Measurements from ENCODE around the gene APBA3. TPM values are rescaled to one million over a fixed set of nuclear protein-coding genes. Genes with fewer than 3 reads are reported as not detected.

The APBA3 gene
- total RNA-seq, 3 donors from 2014 or later = 18.9 to 23.0 (median 19.2) TPM

DNA sequence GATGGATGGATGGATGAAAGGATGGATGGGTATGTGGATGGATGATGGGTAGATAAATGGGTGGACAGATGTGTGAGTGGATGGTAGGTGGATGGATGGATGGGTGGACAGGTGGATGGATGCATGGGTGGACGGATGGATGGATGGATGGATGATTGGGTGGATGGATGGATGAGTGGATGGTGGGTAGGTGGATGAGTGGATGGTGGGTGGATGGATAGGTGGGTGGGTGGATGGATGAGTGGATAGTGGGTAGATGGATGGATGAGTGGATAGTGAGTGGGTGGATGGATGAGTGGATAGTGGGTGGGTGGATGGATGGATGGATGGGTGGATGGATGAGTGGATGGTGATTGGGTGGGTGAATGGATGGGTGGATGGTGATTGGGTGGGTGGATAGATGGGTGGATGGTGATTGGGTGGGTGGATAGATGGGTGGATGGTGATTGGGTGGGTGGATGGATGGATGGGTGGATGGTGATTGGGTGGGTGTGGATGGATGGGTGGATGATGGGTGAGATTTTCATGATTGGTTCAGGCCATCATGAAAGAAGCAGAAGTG is 15.1 kb upstream of the APBA3 start:
- TF ChIP-seq, protein P1, sequence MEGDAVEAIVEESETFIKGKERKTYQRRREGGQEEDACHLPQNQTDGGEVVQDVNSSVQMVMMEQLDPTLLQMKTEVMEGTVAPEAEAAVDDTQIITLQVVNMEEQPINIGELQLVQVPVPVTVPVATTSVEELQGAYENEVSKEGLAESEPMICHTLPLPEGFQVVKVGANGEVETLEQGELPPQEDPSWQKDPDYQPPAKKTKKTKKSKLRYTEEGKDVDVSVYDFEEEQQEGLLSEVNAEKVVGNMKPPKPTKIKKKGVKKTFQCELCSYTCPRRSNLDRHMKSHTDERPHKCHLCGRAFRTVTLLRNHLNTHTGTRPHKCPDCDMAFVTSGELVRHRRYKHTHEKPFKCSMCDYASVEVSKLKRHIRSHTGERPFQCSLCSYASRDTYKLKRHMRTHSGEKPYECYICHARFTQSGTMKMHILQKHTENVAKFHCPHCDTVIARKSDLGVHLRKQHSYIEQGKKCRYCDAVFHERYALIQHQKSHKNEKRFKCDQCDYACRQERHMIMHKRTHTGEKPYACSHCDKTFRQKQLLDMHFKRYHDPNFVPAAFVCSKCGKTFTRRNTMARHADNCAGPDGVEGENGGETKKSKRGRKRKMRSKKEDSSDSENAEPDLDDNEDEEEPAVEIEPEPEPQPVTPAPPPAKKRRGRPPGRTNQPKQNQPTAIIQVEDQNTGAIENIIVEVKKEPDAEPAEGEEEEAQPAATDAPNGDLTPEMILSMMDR (IDR thresholded peaks at IDR 0.05) = no peak
- DNase-seq (no peak), ATAC-seq (no peak)
- intact Hi-C loops (cut with DNase I, micrococcal nuclease) = no loop called here
- no peaks in the 10 kb centered on the region for H3K36me3 ChIP-seq (ENCODE audit: low read depth)
- H3K9me3 ChIP-seq = peaks cover 11% of the 10 kb centered on the region
- no peaks in the 10 kb centered on the region for H3K4me1 ChIP-seq (ENCODE audit: low read depth)
- H3K4me3 ChIP-seq = no peak overlapping the region

DNA sequence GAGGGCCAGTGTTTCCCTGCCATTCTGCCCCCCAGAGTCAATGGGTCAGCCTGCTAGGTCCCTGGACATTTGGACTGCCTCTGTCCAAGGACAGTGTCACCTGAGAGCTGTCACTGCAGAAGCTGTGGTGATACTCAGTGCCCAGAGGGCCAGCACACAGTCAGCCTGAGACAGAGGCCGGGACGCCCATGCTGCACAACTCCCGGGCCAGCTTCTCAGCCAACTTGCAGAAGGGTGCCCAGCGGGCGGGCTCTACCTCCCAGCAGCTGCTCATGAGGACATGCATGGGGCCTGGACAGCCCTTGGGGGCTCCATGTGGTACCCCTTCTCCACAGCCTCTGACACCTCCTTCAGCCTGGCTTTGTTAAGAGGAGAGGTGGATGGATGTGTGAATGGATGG is 14.3 kb upstream of the APBA3 start:
- Histone ChIP-seq H3K9me3 (peaks cover 4% of the 10 kb centered on the region), H3K4me1 (ENCODE audit: low read depth) (no peaks in the 10 kb centered on the region), H3K36me3 (ENCODE audit: low read depth) (no peaks in the 10 kb centered on the region), H3K4me3 (no peak overlapping the region)
- DNase-seq (no peak), ATAC-seq (no peak)
- intact Hi-C loops (cut with DNase I, micrococcal nuclease) = no loop called here
- TF ChIP-seq, protein P1 (IDR thresholded peaks at IDR 0.05) = no peak

DNA sequence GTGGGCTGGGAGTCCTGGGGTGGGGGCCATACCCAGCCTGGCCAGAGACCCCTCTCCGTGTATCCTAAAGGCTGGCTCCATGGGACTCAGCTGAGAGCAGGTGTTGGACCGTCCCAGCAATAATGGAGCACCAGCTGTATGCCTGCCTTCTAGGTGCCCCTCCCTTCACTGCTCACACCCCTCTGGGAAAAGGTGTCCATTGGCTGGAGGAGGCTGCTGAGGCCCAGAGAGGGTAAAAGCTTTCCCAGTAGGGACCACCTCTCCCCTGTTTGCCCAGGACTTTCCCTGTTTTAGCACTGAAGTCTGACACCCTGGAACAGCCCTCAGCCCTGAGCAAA is 13.9 kb upstream of the APBA3 start:
- TF ChIP-seq, protein P1 (IDR thresholded peaks at IDR 0.05) = no peak
- intact Hi-C loops (cut with DNase I, micrococcal nuclease) = no loop called here
- ATAC-seq = no peak

DNA sequence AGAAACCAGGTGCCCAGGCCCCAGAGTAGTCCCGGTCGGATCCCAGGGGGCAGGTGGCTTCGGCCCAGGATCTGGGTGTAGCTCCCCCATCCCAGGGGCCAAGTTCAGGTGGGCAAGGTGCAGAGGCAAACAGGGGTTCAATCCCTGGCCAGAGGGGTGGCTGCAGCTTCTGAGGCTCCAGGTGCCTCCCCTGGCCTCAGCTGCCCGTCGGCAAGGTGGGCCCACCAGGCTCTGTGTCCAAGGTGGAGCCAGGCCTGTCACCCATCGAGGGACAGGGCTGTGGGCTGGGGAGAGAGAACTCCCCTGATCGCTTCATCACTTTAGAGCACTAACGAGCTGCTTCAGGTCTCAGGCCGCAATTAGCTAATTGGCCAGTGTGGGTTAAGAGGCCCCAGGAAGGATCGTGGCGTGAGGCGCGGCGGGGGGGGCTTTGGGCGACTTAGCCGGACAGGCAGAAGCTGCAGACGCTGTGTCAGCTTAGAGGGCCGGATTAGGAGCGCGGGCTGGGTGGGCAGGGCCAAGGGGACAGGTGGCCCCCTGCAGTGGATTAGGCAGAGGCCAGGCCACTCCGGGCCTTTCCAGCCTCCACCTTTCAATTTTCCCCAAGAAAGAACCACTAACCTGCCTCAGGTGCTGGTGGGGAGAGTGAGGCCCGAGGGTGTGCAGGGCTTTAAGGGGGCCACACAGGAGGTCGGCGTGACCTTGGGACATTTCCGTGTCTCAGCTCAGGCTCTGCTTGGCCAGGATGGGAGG is 13.3 kb upstream of the APBA3 start:
- intact Hi-C loops (cut with DNase I, micrococcal nuclease) = no loop called here
- Histone ChIP-seq H3K36me3 (ENCODE audit: low read depth) (no peaks in the 10 kb centered on the region), H3K9me3 (no peaks in the 10 kb centered on the region), H3K4me1 (ENCODE audit: low read depth) (no peaks in the 10 kb centered on the region), H3K4me3 (no peak overlapping the region)
- TF ChIP-seq, protein P1 (IDR thresholded peaks at IDR 0.05) = no peak
- no peak for DNase-seq
- ATAC-seq = no peak

More for the DNA sequence above, 13.9 kb upstream of the APBA3 start:
- no peaks in the 10 kb centered on the region for H3K4me1 ChIP-seq (ENCODE audit: low read depth)
- H3K4me3 ChIP-seq = no peak overlapping the region
- no peaks in the 10 kb centered on the region for H3K36me3 ChIP-seq (ENCODE audit: low read depth)
- no peaks in the 10 kb centered on the region for H3K9me3 ChIP-seq
- DNase-seq = no peak

DNA sequence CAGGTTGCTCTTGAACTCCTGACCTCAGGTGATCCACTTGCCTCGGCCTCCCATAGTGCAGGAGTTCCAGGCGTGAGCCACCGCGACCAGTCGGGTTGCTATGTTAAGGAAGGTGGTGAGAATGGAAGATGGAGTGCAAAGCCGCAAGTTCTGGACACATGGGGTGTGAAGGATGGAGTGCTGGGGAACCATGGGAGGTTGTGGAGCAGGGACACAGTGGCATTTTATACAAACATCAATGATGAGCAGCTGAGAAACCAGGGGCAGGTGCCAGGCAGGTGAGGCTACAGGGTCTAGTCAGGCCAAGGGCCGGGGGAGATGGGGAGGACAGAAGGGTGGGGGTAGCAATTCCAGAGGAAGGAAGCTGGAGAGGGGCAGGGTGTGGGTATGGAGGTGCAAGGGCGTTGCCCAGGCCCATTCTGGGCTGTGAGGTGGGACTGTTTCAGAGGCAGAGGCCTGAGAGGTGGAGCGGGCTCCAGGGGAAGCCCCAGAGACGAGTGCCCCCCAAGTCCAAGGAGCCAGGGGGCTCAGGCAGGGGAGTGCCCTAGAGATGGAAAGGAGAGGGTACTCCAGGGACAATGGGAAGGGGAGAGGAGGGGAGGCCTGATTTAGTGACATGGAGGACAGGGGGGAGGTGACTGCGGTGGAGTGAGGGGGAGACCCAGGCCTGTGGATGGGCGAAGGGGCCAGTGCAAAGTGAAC is 12.5 kb upstream of the APBA3 start:
- H3K4me3 ChIP-seq = no peak overlapping the region
- ATAC-seq (no peak), DNase-seq (no peak)
- TF ChIP-seq, protein P1 (IDR thresholded peaks at IDR 0.05) = no peak
- no peaks in the 10 kb centered on the region for H3K4me1 ChIP-seq (ENCODE audit: low read depth)
- H3K36me3 ChIP-seq (ENCODE audit: low read depth) = no peaks in the 10 kb centered on the region
- intact Hi-C loops (cut with DNase I, micrococcal nuclease) = no loop called here
- H3K9me3 ChIP-seq = no peaks in the 10 kb centered on the region

All from mucosa of descending colon (tissue), 3 donors.